ENCODE data around the gene DGKH. TPM values are rescaled to one million over a fixed set of nuclear protein-coding genes. Genes with fewer than 3 reads are reported as not detected.

DGKH gene
- total RNA-seq, 3 donors from 2014 or later = 18.8 to 27.0 (median 26.3) TPM

- no peaks in the 10 kb centered on the region for H3K4me1 ChIP-seq (ENCODE audit: low read depth)
- intact Hi-C loops (cut with DNase I, micrococcal nuclease) = no loop called here
- DNase-seq (no peak), ATAC-seq (no peak)
- H3K36me3 ChIP-seq (ENCODE audit: low read depth) = no peaks in the 10 kb centered on the region
- H3K9me3 ChIP-seq = no peaks in the 10 kb centered on the region
- TF ChIP-seq, protein P1, sequence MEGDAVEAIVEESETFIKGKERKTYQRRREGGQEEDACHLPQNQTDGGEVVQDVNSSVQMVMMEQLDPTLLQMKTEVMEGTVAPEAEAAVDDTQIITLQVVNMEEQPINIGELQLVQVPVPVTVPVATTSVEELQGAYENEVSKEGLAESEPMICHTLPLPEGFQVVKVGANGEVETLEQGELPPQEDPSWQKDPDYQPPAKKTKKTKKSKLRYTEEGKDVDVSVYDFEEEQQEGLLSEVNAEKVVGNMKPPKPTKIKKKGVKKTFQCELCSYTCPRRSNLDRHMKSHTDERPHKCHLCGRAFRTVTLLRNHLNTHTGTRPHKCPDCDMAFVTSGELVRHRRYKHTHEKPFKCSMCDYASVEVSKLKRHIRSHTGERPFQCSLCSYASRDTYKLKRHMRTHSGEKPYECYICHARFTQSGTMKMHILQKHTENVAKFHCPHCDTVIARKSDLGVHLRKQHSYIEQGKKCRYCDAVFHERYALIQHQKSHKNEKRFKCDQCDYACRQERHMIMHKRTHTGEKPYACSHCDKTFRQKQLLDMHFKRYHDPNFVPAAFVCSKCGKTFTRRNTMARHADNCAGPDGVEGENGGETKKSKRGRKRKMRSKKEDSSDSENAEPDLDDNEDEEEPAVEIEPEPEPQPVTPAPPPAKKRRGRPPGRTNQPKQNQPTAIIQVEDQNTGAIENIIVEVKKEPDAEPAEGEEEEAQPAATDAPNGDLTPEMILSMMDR (IDR thresholded peaks at IDR 0.05) = no peak
- H3K4me3 ChIP-seq = no peak overlapping the region
These were observed 9.6 kb downstream of the DGKH start for GRCh38 chr13:42057918-42058530.

- Histone ChIP-seq H3K36me3 (ENCODE audit: low read depth) (no peaks in the 10 kb centered on the region), H3K4me1 (ENCODE audit: low read depth) (no peaks in the 10 kb centered on the region)
- no peak for ATAC-seq
These were observed 13.5 kb downstream of the DGKH start for GRCh38 chr13:42061943-42062342.

GRCh38 chr13:42063105-42063504 lies 14.7 kb downstream of the DGKH start:
- Histone ChIP-seq H3K9me3 (no peaks in the 10 kb centered on the region), H3K4me3 (no peak overlapping the region), H3K4me1 (ENCODE audit: low read depth) (no peaks in the 10 kb centered on the region), H3K36me3 (ENCODE audit: low read depth) (no peaks in the 10 kb centered on the region)
- ATAC-seq (no peak), DNase-seq (no peak)
- intact Hi-C loops (cut with DNase I, micrococcal nuclease) = no loop called here
- TF ChIP-seq, protein P1 (IDR thresholded peaks at IDR 0.05) = no peak

More at GRCh38 chr13:42061943-42062342, 13.5 kb downstream of the DGKH start:
- no peak for DNase-seq
- no peak overlapping the region for H3K4me3 ChIP-seq
- TF ChIP-seq, protein P1 (IDR thresholded peaks at IDR 0.05) = no peak
- intact Hi-C loops (cut with DNase I, micrococcal nuclease) = no loop called here
- H3K9me3 ChIP-seq = no peaks in the 10 kb centered on the region

- intact Hi-C loops (cut with DNase I, micrococcal nuclease) = no loop called here
These were observed 15.8 kb downstream of the DGKH start for GRCh38 chr13:42064259-42064658.

GRCh38 chr13:42064966-42065365 lies 16.5 kb downstream of the DGKH start:
- intact Hi-C loops (cut with DNase I, micrococcal nuclease) = no loop called here
- Histone ChIP-seq H3K4me1 (ENCODE audit: low read depth) (no peaks in the 10 kb centered on the region), H3K4me3 (no peak overlapping the region), H3K36me3 (ENCODE audit: low read depth) (no peaks in the 10 kb centered on the region), H3K9me3 (no peaks in the 10 kb centered on the region)
- no peak for DNase-seq
- ATAC-seq = no peak
- TF ChIP-seq, protein P1 (IDR thresholded peaks at IDR 0.05) = no peak

More at GRCh38 chr13:42064259-42064658, 15.8 kb downstream of the DGKH start:
- Histone ChIP-seq H3K9me3 (no peaks in the 10 kb centered on the region), H3K4me1 (ENCODE audit: low read depth) (no peaks in the 10 kb centered on the region), H3K36me3 (ENCODE audit: low read depth) (no peaks in the 10 kb centered on the region), H3K4me3 (no peak overlapping the region)
- TF ChIP-seq, protein P1 (IDR thresholded peaks at IDR 0.05) = no peak
- ATAC-seq = peak; percentile 7
- no peak for DNase-seq

DNA sequence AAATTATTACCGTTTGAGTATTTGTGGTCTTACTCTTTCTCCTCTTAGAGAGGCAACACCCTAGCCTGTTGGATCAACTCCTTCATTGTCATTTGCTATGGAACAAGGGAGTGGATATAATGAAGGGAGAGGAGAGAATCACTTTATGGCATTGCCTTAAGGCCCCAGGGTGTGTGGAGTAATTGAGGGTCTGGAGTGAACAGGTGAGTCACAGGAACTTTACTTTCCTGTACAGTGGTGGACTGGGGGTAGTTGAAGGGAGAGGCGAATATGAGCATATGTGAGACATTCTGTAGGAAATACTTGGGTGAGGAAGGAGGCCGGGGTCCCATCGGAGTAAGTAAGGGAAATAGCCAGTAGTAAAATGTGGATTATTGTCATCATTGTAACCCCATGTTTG lies 17.0 kb downstream of the DGKH start:
- no peak overlapping the region for H3K4me3 ChIP-seq
- DNase-seq (no peak), ATAC-seq (no peak)
- H3K9me3 ChIP-seq = no peaks in the 10 kb centered on the region
- no peaks in the 10 kb centered on the region for H3K36me3 ChIP-seq (ENCODE audit: low read depth)
- TF ChIP-seq, protein P1 (IDR thresholded peaks at IDR 0.05) = no peak
- intact Hi-C loops (cut with DNase I, micrococcal nuclease) = no loop called here
- no peaks in the 10 kb centered on the region for H3K4me1 ChIP-seq (ENCODE audit: low read depth)
